ENCODE data around the gene CDC16.

- TF ChIP-seq USF2 (IDR thresholded peaks at IDR 0.05; ENCODE audit: low read depth, low read length): no peak
- no peak for TF ChIP-seq POLR2A (IDR thresholded peaks at IDR 0.05; ENCODE audit: low read depth, low read length)
- TF ChIP-seq CTCF (conservative IDR thresholded peaks at IDR 0.05; ENCODE audit: low read depth, low read length): no peak
Measured at GRCh38 chr13:114282041-114282670, 47.5 kb downstream of the CDC16 start.

Measured in IMR-90 (cell line).